ENCODE measurements around the gene PPIL4. TPM values are rescaled to one million over a fixed set of nuclear protein-coding genes. Genes with fewer than 3 reads are reported as not detected.

The PPIL4 gene
- total and polyA plus RNA-seq, 11 donors, result 10.9 to 22.9 (median 16.0) TPM

DNA sequence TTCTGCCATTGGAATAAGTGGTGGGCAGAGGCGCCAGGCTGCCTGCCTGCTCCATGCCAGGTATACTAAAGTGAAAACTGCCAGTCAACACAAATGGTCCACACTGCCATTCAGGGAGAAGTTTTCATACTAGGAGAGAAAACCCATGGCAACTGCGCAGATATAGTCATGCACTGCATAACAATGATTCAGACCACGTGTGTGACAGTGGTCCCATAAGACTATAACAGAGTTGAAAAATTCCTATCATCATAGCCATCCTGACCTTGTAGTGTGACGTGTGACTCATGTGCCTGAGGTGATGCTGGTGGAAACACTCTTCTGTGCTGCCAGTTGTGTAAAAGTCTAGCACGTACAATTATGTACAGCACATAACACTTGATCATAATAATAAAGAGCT, 86.1 kb downstream of the PPIL4 start:
- Histone ChIP-seq H3K4me1 (peaks cover 0 to 28% (median 21%) of the 10 kb centered on the region in 12 donors), H3K27me3 (peaks cover 0 to 14% (median 0%) of the 10 kb centered on the region in 9 donors), H3K36me3 (peaks cover 0 to 27% (median 0%) of the 10 kb centered on the region in 9 donors), H3K9me3 (no peaks in the 10 kb centered on the region), H3K27ac (no peak overlapping the region), H3K4me3 (no peak overlapping the region)
- 71 to 94% (median 84%) methylated on average over 5 of the region's 5 CpGs for WGBS, 4 donors
- intact Hi-C loops (cut with DNase I), result loop anchor here in 4 of 10 donors (5.0 to 10.0 kb wide), 2 partner anchors 55 to 58 kb away; no protein-coding TSS in a partner anchor
- DNase-seq, result no peak
- no peak for TF ChIP-seq POLR2A (IDR thresholded peaks at IDR 0.05)
- TF ChIP-seq, protein P1, sequence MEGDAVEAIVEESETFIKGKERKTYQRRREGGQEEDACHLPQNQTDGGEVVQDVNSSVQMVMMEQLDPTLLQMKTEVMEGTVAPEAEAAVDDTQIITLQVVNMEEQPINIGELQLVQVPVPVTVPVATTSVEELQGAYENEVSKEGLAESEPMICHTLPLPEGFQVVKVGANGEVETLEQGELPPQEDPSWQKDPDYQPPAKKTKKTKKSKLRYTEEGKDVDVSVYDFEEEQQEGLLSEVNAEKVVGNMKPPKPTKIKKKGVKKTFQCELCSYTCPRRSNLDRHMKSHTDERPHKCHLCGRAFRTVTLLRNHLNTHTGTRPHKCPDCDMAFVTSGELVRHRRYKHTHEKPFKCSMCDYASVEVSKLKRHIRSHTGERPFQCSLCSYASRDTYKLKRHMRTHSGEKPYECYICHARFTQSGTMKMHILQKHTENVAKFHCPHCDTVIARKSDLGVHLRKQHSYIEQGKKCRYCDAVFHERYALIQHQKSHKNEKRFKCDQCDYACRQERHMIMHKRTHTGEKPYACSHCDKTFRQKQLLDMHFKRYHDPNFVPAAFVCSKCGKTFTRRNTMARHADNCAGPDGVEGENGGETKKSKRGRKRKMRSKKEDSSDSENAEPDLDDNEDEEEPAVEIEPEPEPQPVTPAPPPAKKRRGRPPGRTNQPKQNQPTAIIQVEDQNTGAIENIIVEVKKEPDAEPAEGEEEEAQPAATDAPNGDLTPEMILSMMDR (IDR thresholded peaks at IDR 0.05), result no peak
- ATAC-seq, result no peak

DNA sequence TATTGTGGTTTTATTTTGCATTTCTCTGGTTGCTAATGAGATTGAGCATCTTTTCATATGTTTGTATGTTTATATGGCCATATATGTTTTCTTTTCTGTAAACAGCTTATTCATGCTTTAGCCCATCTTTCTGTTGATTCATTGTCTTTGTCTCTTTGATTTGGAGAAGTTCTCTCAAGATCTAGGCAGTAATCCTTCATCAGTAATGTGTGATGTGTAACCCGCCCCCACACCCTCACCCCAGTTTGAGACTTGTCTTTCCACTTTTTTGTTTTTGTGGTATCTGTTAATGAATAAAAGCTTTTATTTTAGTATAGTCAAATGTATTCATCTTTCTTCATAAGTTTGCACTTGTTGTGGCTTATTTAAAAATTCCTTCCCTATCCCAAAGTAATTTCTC, 87.0 kb downstream of the PPIL4 start:
- peaks cover 0 to 14% (median 0%) of the 10 kb centered on the region in 9 donors for H3K27me3 ChIP-seq
- H3K9me3 ChIP-seq, result no peaks in the 10 kb centered on the region
- no peak for DNase-seq
- no peak overlapping the region for H3K27ac ChIP-seq
- no peak for ATAC-seq
- peaks cover 0 to 27% (median 0%) of the 10 kb centered on the region in 9 donors for H3K36me3 ChIP-seq
- WGBS, 4 donors, result 94 to 98% (median 95%) methylated on average over 1 of the region's 1 CpG
- no peak for TF ChIP-seq POLR2A (IDR thresholded peaks at IDR 0.05)
- TF ChIP-seq, protein P1 (IDR thresholded peaks at IDR 0.05), result no peak
- intact Hi-C loops (cut with DNase I), result loop anchor here in 4 of 10 donors (5.0 to 10.0 kb wide), 2 partner anchors 56 to 58 kb away; no protein-coding TSS in a partner anchor
- H3K4me1 ChIP-seq, result peaks cover 4 to 38% (median 28%) of the 10 kb centered on the region in 12 donors
- no peak overlapping the region for H3K4me3 ChIP-seq

DNA sequence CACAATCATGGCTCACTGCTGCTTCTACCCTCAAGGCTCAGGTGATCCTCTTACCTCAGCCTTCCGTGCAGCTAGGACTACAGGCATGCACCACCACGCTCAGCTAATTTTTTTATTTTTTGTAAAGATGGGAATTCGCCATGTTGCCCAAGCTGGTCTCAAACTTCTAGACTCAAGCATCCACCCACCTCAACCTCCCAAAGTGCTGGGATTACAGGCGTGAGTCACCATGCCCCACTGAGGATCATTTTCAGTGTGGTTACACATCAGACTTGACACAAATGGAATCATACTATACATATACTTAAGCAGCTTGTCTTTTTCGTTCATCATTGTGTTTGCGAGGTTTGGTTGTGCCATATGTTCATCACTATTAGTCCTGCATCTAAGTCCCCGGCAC, 87.6 kb downstream of the PPIL4 start:
- H3K27me3 ChIP-seq, result peaks cover 0 to 14% (median 0%) of the 10 kb centered on the region in 9 donors
- WGBS, 4 donors, result 92 to 95% (median 95%) methylated on average over 7 of the region's 7 CpGs

DNA sequence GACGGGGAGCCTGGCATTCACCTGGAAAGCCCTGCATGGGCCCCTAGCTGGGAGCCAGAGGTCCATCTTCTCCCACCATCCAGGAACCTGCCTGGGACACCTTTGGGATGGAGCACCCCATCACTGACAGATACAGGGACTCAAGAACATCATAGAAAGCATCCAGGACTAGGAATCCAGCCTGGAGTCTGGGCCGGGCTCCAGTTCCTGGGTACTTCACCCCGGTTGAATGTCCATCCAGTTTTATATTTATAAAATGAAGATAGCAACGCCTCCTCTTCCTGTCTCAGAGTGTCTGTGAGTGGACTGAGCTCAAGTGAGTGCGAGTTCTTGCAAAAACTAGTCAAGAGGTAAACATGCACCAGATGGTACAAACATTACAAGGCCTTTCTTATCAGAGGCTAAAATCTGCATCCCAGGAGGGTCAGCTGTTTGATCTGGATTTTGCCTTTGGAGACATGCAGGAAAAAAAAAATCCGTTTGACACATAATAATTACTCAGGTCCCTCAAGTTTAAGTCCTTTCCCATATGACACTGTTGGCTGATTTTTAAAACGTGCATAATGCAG, 88.4 kb downstream of the PPIL4 start:
- WGBS, 4 donors, result 24 to 30% (median 26%) methylated on average over 6 to 7 of the region's 7 CpGs
- H3K27ac ChIP-seq, result no peak overlapping the region
- H3K4me3 ChIP-seq, result no peak overlapping the region
- intact Hi-C loops (cut with DNase I), result loop anchor here in 4 of 10 donors (5.0 to 10.0 kb wide), 2 partner anchors 57 to 60 kb away; no protein-coding TSS in a partner anchor
- H3K27me3 ChIP-seq, result peaks cover 0 to 14% (median 0%) of the 10 kb centered on the region in 9 donors
- H3K4me1 ChIP-seq, result peaks cover 4 to 46% (median 36%) of the 10 kb centered on the region in 12 donors
- H3K9me3 ChIP-seq, result no peaks in the 10 kb centered on the region
- H3K36me3 ChIP-seq, result peaks cover 0 to 27% (median 0%) of the 10 kb centered on the region in 9 donors
- ATAC-seq, result peak in 2 of 4 donors; percentile 2 to 6
- DNase-seq, result peak in 2 of 5 donors; percentile 44 to 52
- TF ChIP-seq POLR2A (IDR thresholded peaks at IDR 0.05), result no peak
- TF ChIP-seq, protein P1 (IDR thresholded peaks at IDR 0.05), result no peak

More for the DNA sequence above, 87.6 kb downstream of the PPIL4 start:
- H3K4me1 ChIP-seq, result peaks cover 4 to 44% (median 34%) of the 10 kb centered on the region in 12 donors
- DNase-seq, result no peak
- intact Hi-C loops (cut with DNase I), result loop anchor here in 4 of 10 donors (5.0 to 10.0 kb wide), 2 partner anchors 57 to 59 kb away; no protein-coding TSS in a partner anchor
- no peak for TF ChIP-seq POLR2A (IDR thresholded peaks at IDR 0.05)
- TF ChIP-seq, protein P1 (IDR thresholded peaks at IDR 0.05), result no peak
- no peak for ATAC-seq
- H3K9me3 ChIP-seq, result no peaks in the 10 kb centered on the region
- H3K36me3 ChIP-seq, result peaks cover 0 to 27% (median 0%) of the 10 kb centered on the region in 9 donors
- H3K4me3 ChIP-seq, result no peak overlapping the region
- H3K27ac ChIP-seq, result no peak overlapping the region

Measured in heart left ventricle (tissue), 16 donors.